Measurements from ENCODE around the gene SLC34A1. TPM values are rescaled to one million over a fixed set of nuclear protein-coding genes. Genes with fewer than 3 reads are reported as not detected.

The SLC34A1 gene
- total RNA-seq, 1 experiment from 2014 or later: 0.19 TPM

DNA sequence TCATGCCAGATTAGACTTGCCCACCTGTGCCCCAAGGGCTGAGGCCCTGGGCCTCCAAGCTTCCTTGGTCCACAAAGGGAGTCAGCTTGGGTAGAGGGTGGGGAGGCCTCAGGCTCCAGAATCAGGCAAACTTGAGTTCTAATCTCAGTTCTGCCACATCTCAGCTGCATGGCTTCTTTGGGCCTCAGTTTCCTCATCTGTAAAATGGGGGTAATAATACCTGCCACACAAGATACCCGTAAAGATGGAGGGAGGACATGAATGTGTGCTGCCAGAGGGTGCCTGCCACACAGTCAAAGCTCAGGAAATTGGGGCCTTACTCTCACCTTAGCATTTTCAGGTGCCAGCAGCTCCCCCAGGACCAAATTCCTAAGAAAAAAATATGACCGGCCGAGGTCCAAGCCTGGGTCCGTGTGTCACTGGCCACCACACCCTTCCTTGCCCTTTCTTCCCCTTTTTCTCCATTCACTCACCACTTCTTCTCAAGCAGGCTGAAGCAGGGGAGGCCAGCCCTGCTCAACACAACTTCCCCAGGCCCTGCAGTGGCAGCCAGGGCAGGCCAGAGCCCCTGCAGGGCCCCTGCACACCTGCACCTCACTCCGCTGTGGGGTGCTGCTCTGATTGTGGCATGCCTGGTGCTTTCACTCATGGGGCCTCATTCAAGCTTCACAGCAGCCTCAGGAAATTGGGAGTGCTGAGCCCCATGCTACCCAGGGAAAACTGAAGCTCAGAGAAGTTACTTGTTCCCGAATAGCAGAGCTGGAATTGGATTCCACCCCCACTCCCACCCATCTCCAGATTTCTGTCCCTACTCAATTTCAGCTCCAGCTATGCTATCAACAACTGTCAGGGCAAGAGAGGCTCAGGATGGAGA lies 22.6 kb upstream of the SLC34A1 start:
- H3K27me3 Mint-ChIP-seq (ENCODE audit: unreplicated experiment): no peaks in the 10 kb centered on the region
- no peak for DNase-seq
- H3K27ac Mint-ChIP-seq (ENCODE audit: unreplicated experiment): no peak overlapping the region
- intact Hi-C loops (cut with micrococcal nuclease; ENCODE audit: unreplicated experiment): loop anchor here (1.0 kb wide), 1 partner anchor 44 kb away; no protein-coding TSS in a partner anchor
- BruUV-seq (replicated peaks): no TSS peak
- peaks cover 34% of the 10 kb centered on the region for H3K4me1 Mint-ChIP-seq (ENCODE audit: low read depth, unreplicated experiment)
- TF ChIP-seq CTCF (IDR thresholded peaks at IDR 0.05; ENCODE audit: unreplicated experiment): no peak
- CTCF ChIA-PET: interaction anchor here (1.0 to 1.4 kb wide), 3 partner anchors 33 to 52 kb away, joined by 3 to 4 read pairs (median 4); no protein-coding TSS in a partner anchor
- no peaks in the 10 kb centered on the region for H3K9me3 Mint-ChIP-seq (ENCODE audit: low read depth, unreplicated experiment)
- peak overlapping the region; percentile 74 for H3K4me3 Mint-ChIP-seq (ENCODE audit: low read depth, unreplicated experiment)
- H3K36me3 Mint-ChIP-seq (ENCODE audit: insufficient read depth, unreplicated experiment): peaks cover 17% of the 10 kb centered on the region

DNA sequence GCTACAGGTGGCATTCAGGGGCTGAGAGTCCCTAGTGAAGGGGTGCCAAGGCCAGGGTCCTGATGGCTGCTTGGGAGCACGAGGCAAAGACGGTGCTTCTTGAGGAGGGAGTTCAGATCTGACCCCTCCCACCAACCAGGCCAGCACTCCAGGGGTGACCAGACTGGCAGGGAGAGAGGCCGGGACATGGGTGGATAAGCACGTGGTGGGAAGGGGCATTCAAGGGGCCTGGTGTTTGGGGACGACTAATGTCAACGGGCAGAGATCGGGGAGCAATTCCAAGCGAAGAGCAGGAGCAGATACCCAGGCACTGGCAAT lies 22.0 kb upstream of the SLC34A1 start:
- H3K4me3 Mint-ChIP-seq (ENCODE audit: low read depth, unreplicated experiment): peak overlapping the region; percentile 74
- H3K36me3 Mint-ChIP-seq (ENCODE audit: insufficient read depth, unreplicated experiment): peaks cover 17% of the 10 kb centered on the region
- no peak for DNase-seq
- H3K4me1 Mint-ChIP-seq (ENCODE audit: low read depth, unreplicated experiment): peaks cover 29% of the 10 kb centered on the region
- H3K27me3 Mint-ChIP-seq (ENCODE audit: unreplicated experiment): no peaks in the 10 kb centered on the region
- BruUV-seq (replicated peaks): no TSS peak
- CTCF ChIA-PET: interaction anchor here (1.4 to 2.0 kb wide), 3 partner anchors 27 to 53 kb away, joined by 3 to 5 read pairs (median 4); no protein-coding TSS in a partner anchor
- no peak for TF ChIP-seq CTCF (IDR thresholded peaks at IDR 0.05; ENCODE audit: unreplicated experiment)
- H3K9me3 Mint-ChIP-seq (ENCODE audit: low read depth, unreplicated experiment): no peaks in the 10 kb centered on the region
- intact Hi-C loops (cut with micrococcal nuclease; ENCODE audit: unreplicated experiment): loop anchor here (1.0 kb wide), 1 partner anchor 45 kb away; no protein-coding TSS in a partner anchor
- H3K27ac Mint-ChIP-seq (ENCODE audit: unreplicated experiment): peak overlapping the region; percentile 19

- intact Hi-C loops (cut with micrococcal nuclease; ENCODE audit: unreplicated experiment): loop anchor here (1.0 kb wide), 1 partner anchor 46 kb away; no protein-coding TSS in a partner anchor
- no TSS peak for BruUV-seq (replicated peaks)
- Mint-ChIP-seq H3K36me3 (ENCODE audit: insufficient read depth, unreplicated experiment) (peaks cover 17% of the 10 kb centered on the region), H3K4me1 (ENCODE audit: low read depth, unreplicated experiment) (peaks cover 23% of the 10 kb centered on the region), H3K4me3 (ENCODE audit: low read depth, unreplicated experiment) (peak overlapping the region; percentile 74), H3K27ac (ENCODE audit: unreplicated experiment) (peak overlapping the region; percentile 19), H3K9me3 (ENCODE audit: low read depth, unreplicated experiment) (no peaks in the 10 kb centered on the region), H3K27me3 (ENCODE audit: unreplicated experiment) (no peaks in the 10 kb centered on the region)
- TF ChIP-seq CTCF (IDR thresholded peaks at IDR 0.05; ENCODE audit: unreplicated experiment): no peak
- CTCF ChIA-PET: interaction anchor here (1.4 to 2.0 kb wide), 2 partner anchors 27 to 35 kb away, joined by 3 to 5 read pairs; no protein-coding TSS in a partner anchor
- peak; percentile 69 for DNase-seq
Observed at GRCh38 chr5:177362610-177363507, 21.4 kb upstream of the SLC34A1 start.

DNA sequence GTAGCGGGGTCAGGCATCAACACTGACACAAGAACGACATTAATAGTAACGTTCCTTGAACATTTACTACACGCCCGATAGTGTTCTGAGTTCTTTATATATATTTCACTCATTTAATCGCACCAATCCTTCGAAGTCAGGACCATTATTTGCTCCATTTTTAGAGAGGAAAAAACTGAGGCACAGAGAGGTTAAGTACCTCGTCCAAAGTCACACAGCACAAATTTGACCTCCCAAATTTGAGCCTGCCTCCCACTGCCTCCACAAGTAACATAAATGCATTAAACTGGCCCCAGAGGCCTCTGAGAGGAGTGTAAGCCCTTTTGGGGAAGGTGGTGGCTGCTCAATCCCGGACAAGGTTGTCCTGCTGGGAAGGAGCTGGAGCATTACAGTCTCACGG lies 20.7 kb upstream of the SLC34A1 start:
- no peaks in the 10 kb centered on the region for H3K9me3 Mint-ChIP-seq (ENCODE audit: low read depth, unreplicated experiment)
- H3K27me3 Mint-ChIP-seq (ENCODE audit: unreplicated experiment): no peaks in the 10 kb centered on the region
- no peak overlapping the region for H3K27ac Mint-ChIP-seq (ENCODE audit: unreplicated experiment)
- H3K36me3 Mint-ChIP-seq (ENCODE audit: insufficient read depth, unreplicated experiment): peaks cover 19% of the 10 kb centered on the region
- DNase-seq: no peak
- CTCF ChIA-PET: interaction anchor here (2.0 kb wide), 1 partner anchor 26 kb away, joined by 5 read pairs; no protein-coding TSS in a partner anchor
- BruUV-seq (replicated peaks): no TSS peak
- intact Hi-C loops (cut with micrococcal nuclease; ENCODE audit: unreplicated experiment): no loop called here
- TF ChIP-seq CTCF (IDR thresholded peaks at IDR 0.05; ENCODE audit: unreplicated experiment): no peak
- peak overlapping the region; percentile 74 for H3K4me3 Mint-ChIP-seq (ENCODE audit: low read depth, unreplicated experiment)
- H3K4me1 Mint-ChIP-seq (ENCODE audit: low read depth, unreplicated experiment): peaks cover 20% of the 10 kb centered on the region

All from Calu3 (cell line).